GM18505 (cell line): ENCODE measurements around the gene GDF7.

Source experiments
- ATAC-seq: cut with Tn5 transposase; IDR thresholded peaks from one replicate; pipeline ENCODE4 v1.9.1; 2021; ENCODE audit not compliant: unreplicated experiment
- POLR2A ChIP-seq: IDR thresholded peaks from 4 replicates; pipeline ENCODE4 v1.6.1; 2011; ENCODE audit warnings: borderline replicate concordance; ENCODE audit not compliant: insufficient read depth, insufficient read length; ENCODE audit errors: extremely low read depth

GDF7 gene

GRCh38 chr2:20666304-20667150 is at the start of gene GDF7:
TSS of gene GDF7 (plus strand) at chr2:20667144. CDS start at chr2:20667240, 96 bp downstream.
- peak; percentile 30 for ATAC-seq

GRCh38 chr2:20617892-20618467 is 49.0 kb upstream of the GDF7 start:
- TF ChIP-seq POLR2A, result no peak
- ATAC-seq, result no peak

More at GRCh38 chr2:20666304-20667150, at the start of gene GDF7:
- no peak for TF ChIP-seq POLR2A

DNA sequence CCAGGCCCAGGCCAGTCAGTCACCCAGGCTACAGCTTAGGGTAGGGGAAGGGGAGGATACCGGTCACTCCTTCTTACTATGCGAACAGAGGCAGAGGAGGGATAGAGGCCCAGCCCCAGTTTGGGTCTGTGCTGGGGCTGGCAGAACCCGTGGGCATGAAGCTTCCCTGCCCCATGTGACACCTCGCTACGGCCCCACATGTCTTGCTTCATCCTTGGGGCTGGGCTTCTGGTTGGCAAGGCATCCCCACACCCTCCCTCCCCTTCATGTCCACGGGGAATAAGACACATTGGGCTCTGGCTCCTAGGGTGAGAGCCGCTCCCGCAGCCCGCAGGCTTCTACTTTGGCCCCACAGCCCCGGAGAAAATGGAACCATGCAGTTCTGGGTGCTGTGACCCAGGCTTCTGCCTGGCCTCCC is 48.5 kb upstream of the GDF7 start:
- no peak for TF ChIP-seq POLR2A
- ATAC-seq, result no peak

GRCh38 chr2:20618886-20619521 is 47.9 kb upstream of the GDF7 start:
- no peak for TF ChIP-seq POLR2A
- no peak for ATAC-seq

GRCh38 chr2:20619624-20620024 is 47.3 kb upstream of the GDF7 start:
- no peak for ATAC-seq
- no peak for TF ChIP-seq POLR2A

- TF ChIP-seq POLR2A, result no peak
- ATAC-seq, result no peak
Measured at GRCh38 chr2:20620271-20620681, 46.7 kb upstream of the GDF7 start.

DNA sequence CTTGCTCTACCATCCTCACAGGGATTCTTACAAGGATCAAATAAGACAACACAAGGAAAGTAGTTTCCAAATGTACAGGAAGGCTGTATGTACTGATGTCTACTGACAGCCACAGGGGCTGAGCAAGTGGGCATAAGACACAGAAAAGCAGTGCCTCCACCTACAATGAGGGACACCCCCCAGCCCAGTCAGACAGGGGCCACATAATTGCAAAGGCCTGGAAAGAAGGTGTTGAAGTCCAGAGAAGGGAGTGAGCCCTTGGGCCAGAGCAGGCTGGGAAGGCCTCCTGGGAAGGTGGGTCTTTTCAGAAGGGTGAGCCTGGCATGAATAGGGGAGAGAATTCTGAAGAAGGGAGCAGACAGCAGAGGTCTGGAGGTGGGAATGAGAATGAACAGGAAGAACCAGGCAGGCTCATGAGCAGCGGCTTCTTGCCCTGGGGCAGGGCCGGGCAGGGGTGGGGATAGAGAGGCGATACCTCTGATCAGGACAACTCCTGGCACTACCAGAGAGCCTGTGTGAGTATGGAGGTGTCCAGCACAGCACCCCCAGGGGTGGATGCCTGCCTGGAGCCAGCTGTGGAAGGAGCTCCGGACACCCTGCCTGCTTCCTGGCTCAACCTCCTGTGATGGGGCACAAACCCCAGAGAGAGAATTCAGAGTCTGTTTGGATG is 46.1 kb upstream of the GDF7 start:
- ATAC-seq, result no peak
- TF ChIP-seq POLR2A, result no peak

DNA sequence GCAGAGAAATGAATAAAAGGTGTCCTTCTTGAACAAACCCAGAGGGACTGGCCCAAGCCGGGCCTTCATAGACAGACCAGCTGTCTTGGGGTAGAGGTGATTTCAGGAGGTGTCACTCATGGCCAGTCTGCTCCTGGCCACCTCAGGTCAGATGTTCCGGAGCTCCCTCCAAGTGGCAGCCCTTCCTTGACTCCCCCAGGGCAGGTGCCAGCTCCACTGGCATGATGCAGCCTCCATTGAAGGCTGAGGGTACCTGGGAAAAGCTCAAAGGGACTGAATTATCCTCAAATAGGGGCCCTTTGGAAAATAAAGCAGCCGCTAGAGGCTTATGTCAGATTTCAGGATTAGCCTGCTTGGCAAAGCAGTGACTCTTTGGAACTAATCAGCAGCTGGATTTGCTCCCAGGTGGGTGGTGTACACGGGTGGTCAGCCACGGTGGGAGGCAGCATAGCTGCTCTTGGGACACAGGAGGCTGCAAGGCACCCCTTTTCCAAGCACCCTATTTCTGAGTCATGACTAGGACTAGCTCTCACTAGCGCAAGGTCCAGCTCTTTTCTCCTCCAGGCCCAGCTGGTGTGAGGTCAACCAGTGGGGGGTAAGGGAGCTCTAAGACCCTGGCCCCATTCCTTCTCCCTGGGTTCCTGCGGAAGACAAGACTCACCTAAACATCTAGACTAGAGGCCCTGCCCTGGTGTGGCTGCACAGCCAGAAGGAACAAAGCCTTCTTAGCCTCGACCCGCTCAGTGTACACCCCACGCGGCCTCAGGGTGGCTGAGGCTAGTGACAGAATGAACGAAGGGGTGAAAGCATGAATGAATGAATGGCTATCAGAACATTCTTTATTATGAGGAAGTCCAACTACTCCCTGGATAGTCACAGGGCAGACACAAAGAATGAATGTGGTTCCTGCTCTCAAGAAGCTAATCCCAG is 45.3 kb upstream of the GDF7 start:
- TF ChIP-seq POLR2A, result no peak
- ATAC-seq, result no peak

- no peak for TF ChIP-seq POLR2A
- no peak for ATAC-seq
Measured at GRCh38 chr2:20622296-20622686, 44.7 kb upstream of the GDF7 start.

DNA sequence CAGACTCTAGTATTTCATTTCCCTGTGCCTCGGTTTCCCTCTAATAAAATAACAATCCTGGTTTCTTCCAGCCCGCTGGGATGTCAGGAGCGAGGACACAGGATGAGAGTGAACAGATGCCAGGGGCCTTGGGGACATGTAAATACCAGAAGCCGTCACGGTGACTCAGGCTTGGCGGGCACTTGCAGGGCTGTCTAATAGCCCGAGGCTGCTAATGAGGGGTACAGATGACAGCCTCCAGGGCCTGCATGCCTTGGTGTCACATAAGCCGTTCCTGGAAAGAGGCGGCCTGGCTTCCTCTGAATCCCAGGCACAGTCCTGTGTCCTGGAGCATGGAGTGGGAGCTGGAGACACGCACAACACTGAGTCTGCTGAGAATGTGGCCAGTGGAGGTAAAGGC is 44.2 kb upstream of the GDF7 start:
- no peak for TF ChIP-seq POLR2A
- no peak for ATAC-seq

GRCh38 chr2:20623241-20623640 is 43.7 kb upstream of the GDF7 start:
- no peak for TF ChIP-seq POLR2A
- no peak for ATAC-seq

DNA sequence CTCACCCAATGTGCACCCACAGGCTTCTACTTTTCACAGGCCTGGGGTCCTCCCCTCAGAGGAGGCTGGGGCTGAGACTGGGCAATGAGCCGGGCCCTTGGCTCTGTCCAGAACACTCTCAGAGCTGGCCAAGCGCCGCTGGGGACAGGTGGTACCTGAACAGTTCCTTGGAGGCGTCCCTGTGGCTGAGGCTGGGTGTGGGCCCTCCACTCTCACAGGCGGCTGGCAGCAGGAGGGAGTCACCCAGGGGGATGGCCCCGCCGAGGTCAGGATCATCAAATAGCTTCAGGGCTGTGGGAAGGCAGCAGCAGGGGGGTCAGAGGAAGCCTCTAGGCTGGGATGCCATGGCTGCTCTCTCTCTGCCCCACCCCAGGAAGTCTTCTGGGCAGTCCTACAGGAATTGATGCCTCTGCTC is 43.2 kb upstream of the GDF7 start:
- no peak for TF ChIP-seq POLR2A
- no peak for ATAC-seq

- no peak for TF ChIP-seq POLR2A
- no peak for ATAC-seq
Measured at GRCh38 chr2:20624156-20624883, 42.6 kb upstream of the GDF7 start.
